GM19395 (cell line): Measurements from ENCODE around the gene PRELID2.
"Not testable (repeated sequence)": the region's sequence is repeated elsewhere in the genome, so short reads cannot be mapped to it uniquely, and the experiment has no call there.

ENCODE experiments used
- ATAC-seq: cut with Tn5 transposase; IDR thresholded peaks from one replicate; pipeline ENCODE4 v1.9.1; 2021; ENCODE audit warnings: mild to moderate bottlenecking, moderate library complexity; ENCODE audit not compliant: unreplicated experiment

The PRELID2 gene

DNA sequence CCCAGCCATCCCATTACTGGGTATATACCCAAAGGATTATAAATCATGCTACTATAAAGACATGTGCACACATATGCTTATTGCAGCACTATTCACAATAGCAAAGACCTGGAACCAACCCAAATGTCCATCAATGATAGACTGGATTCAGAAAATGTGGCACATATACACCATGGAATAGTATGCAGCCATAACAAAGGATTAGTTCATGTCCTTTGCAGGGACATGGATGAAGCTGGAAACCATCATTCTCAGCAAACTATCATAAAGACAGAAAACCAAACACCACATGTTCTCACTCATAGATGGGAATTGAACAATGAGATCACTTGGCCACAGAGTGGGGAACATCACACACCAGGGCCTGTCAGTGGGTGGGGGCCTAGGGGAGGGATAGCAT is 36.6 kb downstream of the PRELID2 start:
- not testable (repeated sequence) for ATAC-seq

GRCh38 chr5:145797336-145797735 is 37.8 kb downstream of the PRELID2 start:
- ATAC-seq = no peak

- ATAC-seq = no peak
These were observed 38.8 kb downstream of the PRELID2 start for GRCh38 chr5:145796318-145796717.

DNA sequence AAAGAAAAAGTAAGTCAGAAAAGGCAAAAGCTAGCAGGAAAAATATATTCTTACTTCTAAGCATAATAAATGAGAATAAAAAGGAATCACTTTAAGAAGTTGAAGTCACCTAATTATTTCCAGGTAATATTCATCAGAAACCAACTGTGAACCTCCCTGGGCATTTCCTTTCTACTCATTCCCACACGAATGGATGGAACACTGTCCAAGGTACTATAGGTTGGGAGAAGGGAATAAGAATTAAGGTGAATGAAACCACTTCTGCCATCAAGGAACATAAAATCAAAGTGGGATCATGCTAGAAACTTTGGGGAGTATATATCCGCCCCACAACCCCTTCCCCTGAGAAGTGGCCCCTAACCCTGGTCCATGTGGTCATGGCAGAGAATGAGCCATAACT is 41.6 kb downstream of the PRELID2 start:
- no peak for ATAC-seq

GRCh38 chr5:145792840-145793239 is 42.3 kb downstream of the PRELID2 start:
- no peak for ATAC-seq

GRCh38 chr5:145791866-145792265 is 43.3 kb downstream of the PRELID2 start:
- ATAC-seq = no peak

DNA sequence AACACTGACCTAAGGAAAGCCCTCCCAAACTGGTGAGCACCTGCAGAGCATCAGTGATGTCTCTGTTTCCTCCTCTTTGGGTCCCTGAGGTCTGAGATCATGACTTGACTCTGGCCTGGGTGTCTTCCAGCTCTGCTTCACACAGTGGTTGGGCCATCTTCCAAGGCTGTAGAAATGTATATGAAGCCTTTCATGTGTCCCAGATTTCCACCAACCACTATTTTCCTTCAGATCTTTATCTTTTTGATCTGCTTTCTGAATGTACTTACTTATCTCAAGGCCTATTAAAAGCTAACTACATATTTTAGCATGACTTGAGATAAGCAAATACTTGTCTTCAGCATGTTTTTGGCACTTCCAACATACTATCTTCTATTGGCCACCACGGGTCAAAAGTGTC is 47.1 kb downstream of the PRELID2 start:
- no peak for ATAC-seq

DNA sequence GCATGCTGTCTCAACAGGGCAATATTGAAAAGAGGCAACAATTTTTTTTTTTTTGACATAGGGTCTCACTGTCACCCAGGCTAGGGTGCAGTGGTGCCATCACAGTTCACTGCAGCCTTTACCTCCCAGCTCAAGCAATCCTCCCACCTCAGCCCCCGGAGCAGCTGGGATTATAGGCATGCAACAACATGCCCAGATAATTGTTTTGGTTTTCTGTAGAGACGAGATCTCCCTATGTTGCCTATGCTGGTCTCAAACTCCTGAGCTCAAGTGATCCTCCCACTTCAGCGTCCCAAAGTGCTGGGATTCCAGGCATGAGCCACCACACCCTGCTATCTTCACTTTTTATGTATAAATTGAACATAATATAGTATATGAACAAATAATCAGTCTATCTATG is 47.6 kb downstream of the PRELID2 start:
- no peak for ATAC-seq

- ATAC-seq = no peak
These were observed 48.1 kb downstream of the PRELID2 start for GRCh38 chr5:145787001-145787400.

- no peak for ATAC-seq
These were observed 54.2 kb downstream of the PRELID2 start for GRCh38 chr5:145780982-145781381.

GRCh38 chr5:145778144-145778900 is 56.8 kb downstream of the PRELID2 start:
- ATAC-seq = no peak

DNA sequence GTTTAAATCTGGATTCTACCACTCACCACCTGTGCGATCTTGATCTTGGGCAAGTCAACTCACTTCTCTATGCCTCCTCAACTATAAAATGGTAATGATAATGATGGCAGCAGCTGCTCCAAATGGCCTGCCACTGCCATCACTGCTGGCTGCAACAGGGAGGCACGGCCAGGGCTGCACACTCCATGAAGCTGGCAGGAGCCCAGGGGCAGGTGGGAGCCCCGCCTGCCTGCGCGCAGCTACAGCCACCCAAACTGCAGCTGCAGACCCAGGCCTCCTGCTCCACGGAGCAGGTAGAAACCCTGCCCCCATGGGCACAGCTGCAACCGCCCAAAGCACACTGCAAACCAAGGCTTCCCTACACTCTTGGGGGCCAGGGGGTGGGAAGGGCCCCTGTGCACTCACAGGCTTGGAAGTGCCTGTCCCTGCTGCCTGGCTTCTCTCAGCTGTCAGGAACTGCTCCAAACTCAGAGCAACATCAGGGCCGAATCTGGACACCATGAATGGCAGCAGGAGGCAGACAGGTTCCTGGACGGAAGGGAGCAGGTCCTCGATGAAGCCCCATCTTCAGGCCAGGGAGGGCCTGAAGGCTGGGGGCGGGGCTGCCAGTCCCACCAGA is 57.6 kb downstream of the PRELID2 start:
- no peak for ATAC-seq

GRCh38 chr5:145776886-145777285 is 58.3 kb downstream of the PRELID2 start:
- no peak for ATAC-seq

- no peak for ATAC-seq
These were observed 59.2 kb downstream of the PRELID2 start for GRCh38 chr5:145775893-145776444.

GRCh38 chr5:145775411-145775810 is 59.7 kb downstream of the PRELID2 start:
- no peak for ATAC-seq

GRCh38 chr5:145774442-145774841 is 60.7 kb downstream of the PRELID2 start:
- ATAC-seq = no peak

GRCh38 chr5:145772466-145772865 is 62.7 kb downstream of the PRELID2 start:
- ATAC-seq = no peak

- no peak for ATAC-seq
These were observed 66.3 kb downstream of the PRELID2 start for GRCh38 chr5:145768863-145769262.

- ATAC-seq = no peak
These were observed 70.8 kb downstream of the PRELID2 start for GRCh38 chr5:145764325-145764724.

DNA sequence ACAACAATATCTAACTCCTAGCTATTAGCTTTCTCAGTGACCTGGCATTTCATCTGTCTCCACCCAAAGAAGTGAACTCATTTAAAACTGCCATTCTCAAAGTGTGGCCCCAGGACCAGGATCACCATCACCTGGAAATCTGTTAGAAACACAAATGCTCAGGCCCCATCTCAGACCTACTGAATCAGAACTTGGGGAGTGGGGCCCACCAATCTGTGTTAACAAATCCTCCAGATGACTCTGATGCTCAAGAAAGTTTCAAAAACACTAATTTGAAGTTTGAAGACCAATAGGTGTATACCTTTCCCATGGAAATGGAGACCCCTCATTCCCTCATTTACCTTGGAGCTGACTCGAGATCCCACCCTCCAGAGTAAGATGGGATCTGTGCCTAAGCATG is 72.3 kb downstream of the PRELID2 start:
- ATAC-seq = no peak

- ATAC-seq = no peak
These were observed 73.9 kb downstream of the PRELID2 start for GRCh38 chr5:145761254-145761653.

DNA sequence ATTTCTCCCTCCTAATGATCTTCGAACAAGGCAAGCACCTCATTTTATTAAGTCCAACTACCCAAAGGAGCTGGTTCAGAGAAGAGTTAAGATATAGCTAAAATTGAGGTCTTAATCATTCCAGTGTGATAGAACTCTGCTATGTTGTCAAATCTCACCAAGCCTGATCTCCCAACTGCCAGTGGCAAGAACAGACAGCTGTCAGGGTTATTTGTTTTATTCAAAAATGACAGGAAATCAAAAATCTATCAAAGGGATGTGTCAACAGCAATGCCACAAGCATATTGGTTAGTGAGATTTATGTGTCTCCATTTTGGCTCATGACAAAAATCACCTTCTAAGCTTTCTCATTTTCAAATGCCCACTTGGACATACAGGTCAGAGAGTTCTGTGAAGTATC is 74.5 kb downstream of the PRELID2 start:
- ATAC-seq = no peak
